HepG2 (cell line): ENCODE results near the gene SKIDA1. TPM values are rescaled to one million over a fixed set of nuclear protein-coding genes. Genes with fewer than 3 reads are reported as not detected.
A peak's percentile ranks its signal among the peaks of the same experiment; 100 is the strongest.

Experiments
- CCAR2 ChIP-seq: fragments of 200-400 bp; formaldehyde crosslinking; optimal IDR thresholded peaks from 2 replicates; pipeline ENCODE3; 2018; ENCODE audit warnings: low read depth, mild to moderate bottlenecking, low read length, moderate library complexity
- CREB1 ChIP-seq, 2 experiments: fragments of 450-650 bp in 1 of 2; IDR thresholded peaks; 2 replicates each; pipeline ENCODE4 v1.6.1; 2016 to 2017; ENCODE audit warnings: control low read depth in 1 of 2, mild to moderate bottlenecking in 1 of 2, missing compliant biosample characterization in 1 of 2, missing genetic modification characterization in 1 of 2
- MED13 ChIP-seq: sonication (generic); formaldehyde crosslinking; IDR thresholded peaks from 2 replicates; pipeline ENCODE4 v1.5.0; 2020; ENCODE audit warnings: missing genetic modification reagents
- POLR2A ChIP-seq, 2 experiments: IDR thresholded peaks; 2 replicates each; pipeline ENCODE4 v1.6.1; 2011; ENCODE audit warnings: low read depth in 2 of 2, low read length in 2 of 2, mild to moderate bottlenecking in 1 of 2, moderate library complexity in 1 of 2; ENCODE audit not compliant: insufficient read depth in 1 of 2
- REL ChIP-seq: sonication (generic); formaldehyde crosslinking; conservative IDR thresholded peaks from 2 replicates; pipeline ENCODE4 v1.8.0; 2022; ENCODE audit warnings: mild to moderate bottlenecking, missing genetic modification reagents, moderate library complexity
- SP1 ChIP-seq, 2 experiments: fragments of 450-650 bp in 1 of 2; sonication (generic) in 1 of 2; formaldehyde crosslinking in 1 of 2; IDR thresholded peaks; 2 replicates each; pipeline versions ENCODE4 v1.4.0 to v1.6.1; 2016 to 2020; ENCODE audit warnings: missing genetic modification reagents in 1 of 2
- TBX2 ChIP-seq: sonication (generic); formaldehyde crosslinking; IDR thresholded peaks from 2 replicates; pipeline ENCODE4 v1.5.0; 2020; ENCODE audit warnings: missing genetic modification reagents, mild to moderate bottlenecking, borderline replicate concordance
- TFE3 ChIP-seq: IDR thresholded peaks from 2 replicates; pipeline ENCODE4 v1.6.1; 2016
- THRA ChIP-seq: sonication (generic); formaldehyde crosslinking; IDR thresholded peaks from 2 replicates; pipeline ENCODE4 v1.4.0; 2020; ENCODE audit warnings: missing genetic modification reagents, borderline replicate concordance
- THYN1 ChIP-seq: sonication (generic); formaldehyde crosslinking; IDR thresholded peaks from 2 replicates; pipeline ENCODE4 v1.8.1; 2023; ENCODE audit warnings: low read depth, mild to moderate bottlenecking, moderate library complexity, missing genetic modification reagents, borderline replicate concordance
- ZBTB3 ChIP-seq: sonication (generic); formaldehyde crosslinking; IDR thresholded peaks from 2 replicates; pipeline ENCODE4 v1.4.0; 2020; ENCODE audit warnings: low read depth, mild to moderate bottlenecking, moderate library complexity, missing genetic modification reagents, borderline replicate concordance
- ZBTB40 ChIP-seq, 2 experiments: fragments of 450-650 bp in 1 of 2; sonication (generic) in 1 of 2; formaldehyde crosslinking in 1 of 2; IDR thresholded peaks; 2 replicates each; pipeline versions ENCODE4 v1.6.1 to v1.8.0; 2016 to 2022; ENCODE audit warnings: antibody characterized with exemption in 1 of 2, mild to moderate bottlenecking in 1 of 2, missing genetic modification reagents in 1 of 2
- ZNF678 ChIP-seq: sonication (generic); formaldehyde crosslinking; IDR thresholded peaks from 2 replicates; pipeline ENCODE4 v1.4.0; 2020; ENCODE audit warnings: mild to moderate bottlenecking, missing genetic modification reagents
- ZNF781 ChIP-seq: sonication (generic); formaldehyde crosslinking; IDR thresholded peaks from 2 replicates; pipeline ENCODE4 v1.5.1; 2020; ENCODE audit warnings: borderline replicate concordance, mild to moderate bottlenecking, missing genetic modification reagents; ENCODE audit errors: not compliant biosample characterization
- polyA plus RNA-seq, 8 experiments: library from polyadenylated mRNA; depleted of rRNA in 3 of 8; stranded (reverse) in 7 of 8; unstranded in 1 of 8; fragments of >200 nt; fragmentation: Illumina TruSeq in 4 of 8; extraction: Trizol in 4 of 8; gene quantifications; 2 replicates each; pipeline versions ENCODE4 v1.2.1 to v1.2.3, GENCODE V29; 2011 to 2016; ENCODE audit warnings: low read depth in 4 of 8, missing spikeins in 1 of 8, mixed read lengths in 1 of 8; ENCODE audit not compliant: insufficient read depth in 1 of 8
- total RNA-seq, 5 experiments: library from RNA; depleted of rRNA; stranded (reverse); fragments of >200 nt; fragmentation: Illumina TruSeq; extraction: Trizol; gene quantifications; 2 replicates each; pipeline ENCODE4 v1.2.3, GENCODE V29; 2016; ENCODE audit warnings: low read depth in 1 of 5

SKIDA1 gene
- total and polyA plus RNA-seq, 2 of the 13 experiments (the other 11 are each of a cell fraction or from before 2014, with no cell fraction given): 0.73 to 1.5 TPM

- TF ChIP-seq ZBTB40 (IDR thresholded peaks at IDR 0.05) (no peak), ZBTB40 (CRISPR knock-in tag; IDR thresholded peaks at IDR 0.05) (0 out of 2 replicates have a peak, but pooled peaks have one; percentile 54), ZNF781 (no peak), SP1 (IDR thresholded peaks at IDR 0.05) (no peak), SP1 (CRISPR knock-in tag; IDR thresholded peaks at IDR 0.05) (no peak), CREB1 (IDR thresholded peaks at IDR 0.05) (no peak), CREB1 (CRISPR knock-in tag; IDR thresholded peaks at IDR 0.05) (no peak), TBX2 (CRISPR knock-in tag) (peak; percentile 71; the same call in 1 of the 2 replicates), TFE3 (CRISPR knock-in tag) (no peak), ZNF678 (CRISPR knock-in tag) (0 out of 2 replicates have a peak, but pooled peaks have one; percentile 14), REL (CRISPR knock-in tag) (peak; percentile 85; the same call in 1 of the 2 replicates), POLR2A (IDR thresholded peaks at IDR 0.05; ENCODE audit: insufficient read depth in 1 of 2, low read depth in 2 of 2, low read length in 2 of 2) (peak in 1 of 2 experiments; percentile 49; a peak in 1 of 4 replicates), ZBTB3 (CRISPR knock-in tag) (no peak), THRA (CRISPR knock-in tag) (peak; percentile 24; the same call in 1 of the 2 replicates), CCAR2 (no peak), THYN1 (CRISPR knock-in tag) (no peak), MED13 (CRISPR knock-in tag) (peak; percentile 75; the same call in 1 of the 2 replicates)
- TF ChIP-seq, all 625 proteins: peak for 194
Measured at GRCh38 chr10:21526860-21527597, 1.5 kb upstream of the SKIDA1 start (continued).
